Activated naive CD8-positive, alpha-beta T cell (primary cell): ENCODE results near the gene SDHAF1.
A peak's percentile ranks its signal among the peaks of the same experiment; 100 is the strongest.
"Not testable (repeated sequence)": the region's sequence is repeated elsewhere in the genome, so short reads cannot be mapped to it uniquely, and the experiment has no call there.

Source experiments
- H3K27ac Mint-ChIP-seq: one replicate; pipeline ENCODE4 v1.8.0; 2021; ENCODE audit warnings: mixed read lengths
- H3K27me3 Mint-ChIP-seq: one replicate; pipeline ENCODE4 v1.8.0; 2021; ENCODE audit warnings: mixed read lengths
- H3K36me3 Mint-ChIP-seq: one replicate; pipeline ENCODE4 v1.8.0; 2021; ENCODE audit warnings: mixed read lengths
- H3K4me1 Mint-ChIP-seq: one replicate; pipeline ENCODE4 v1.8.0; 2021; ENCODE audit warnings: low read depth, mixed read lengths
- H3K4me3 Mint-ChIP-seq: one replicate; pipeline ENCODE4 v1.8.0; 2021; ENCODE audit warnings: mild to moderate bottlenecking, mixed read lengths
- H3K9me3 Mint-ChIP-seq: one replicate; pipeline ENCODE4 v1.8.0; 2021; ENCODE audit warnings: low read depth, mixed read lengths

Gene SDHAF1

DNA sequence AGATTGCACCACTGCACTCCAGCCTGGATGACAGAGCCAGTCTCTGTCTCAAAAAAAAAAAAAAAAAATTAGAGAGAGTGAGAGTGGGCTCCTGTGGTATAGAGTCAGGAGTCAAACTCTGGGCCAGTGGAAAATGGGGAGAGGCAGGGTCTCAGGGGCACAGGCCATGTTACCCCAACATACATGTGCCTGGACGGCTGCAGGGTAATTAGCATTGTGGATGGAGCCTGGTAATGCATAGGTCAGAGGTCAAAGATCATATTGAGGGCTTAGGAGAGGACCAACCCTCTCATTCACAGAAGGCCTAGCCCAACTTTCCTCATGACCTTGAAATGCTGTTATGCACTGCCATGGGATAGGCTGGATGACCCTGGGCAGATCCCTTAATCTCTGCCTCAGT, 30.6 kb downstream of the SDHAF1 start:
- H3K36me3 Mint-ChIP-seq, result peaks cover 8% of the 10 kb centered on the region
- no peaks in the 10 kb centered on the region for H3K27me3 Mint-ChIP-seq
- no peak overlapping the region for H3K27ac Mint-ChIP-seq
- H3K4me1 Mint-ChIP-seq, result no peaks in the 10 kb centered on the region
- no peak overlapping the region for H3K4me3 Mint-ChIP-seq
- no peaks in the 10 kb centered on the region for H3K9me3 Mint-ChIP-seq

DNA sequence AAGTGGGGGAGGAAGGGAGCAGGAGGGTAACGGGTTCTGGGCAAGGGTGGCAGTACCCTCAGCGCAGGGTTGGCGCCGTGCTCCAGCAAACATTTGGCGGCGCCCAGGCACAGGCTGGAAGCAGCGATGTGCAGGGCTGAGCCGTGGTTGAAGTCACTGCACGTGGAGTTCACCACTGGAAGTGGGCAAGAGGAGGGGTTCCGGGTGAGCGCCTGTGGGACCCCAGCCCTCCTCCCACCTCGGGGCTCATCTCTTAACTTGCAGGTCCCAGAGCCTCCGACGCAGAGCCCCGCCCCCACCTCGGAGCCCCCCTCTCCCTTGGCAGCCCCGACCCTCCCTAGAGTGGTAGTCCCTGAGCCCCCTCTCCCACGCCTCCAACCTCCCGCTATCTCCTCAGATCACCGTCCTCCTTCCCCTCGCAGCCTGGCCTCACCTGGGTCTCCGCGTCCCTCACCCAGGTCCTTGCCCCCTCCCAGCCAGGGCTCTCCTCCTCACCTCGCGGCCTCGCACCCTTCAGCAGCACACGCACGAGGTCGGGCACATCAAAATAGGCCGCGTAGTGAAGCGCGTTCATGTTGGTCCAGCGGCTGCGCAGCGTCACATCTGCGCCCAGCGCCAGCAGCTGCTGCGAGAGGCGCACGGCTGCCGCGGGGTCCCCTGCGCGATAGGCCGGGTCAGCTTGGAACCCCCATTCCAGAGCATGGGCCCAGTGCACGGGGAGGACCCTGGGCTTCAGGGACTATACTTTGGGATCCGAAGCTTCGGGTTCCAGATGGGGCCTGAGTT, 31.3 kb downstream of the SDHAF1 start:
- no peaks in the 10 kb centered on the region for H3K27me3 Mint-ChIP-seq
- no peak overlapping the region for H3K4me3 Mint-ChIP-seq
- peaks cover 9% of the 10 kb centered on the region for H3K36me3 Mint-ChIP-seq

DNA sequence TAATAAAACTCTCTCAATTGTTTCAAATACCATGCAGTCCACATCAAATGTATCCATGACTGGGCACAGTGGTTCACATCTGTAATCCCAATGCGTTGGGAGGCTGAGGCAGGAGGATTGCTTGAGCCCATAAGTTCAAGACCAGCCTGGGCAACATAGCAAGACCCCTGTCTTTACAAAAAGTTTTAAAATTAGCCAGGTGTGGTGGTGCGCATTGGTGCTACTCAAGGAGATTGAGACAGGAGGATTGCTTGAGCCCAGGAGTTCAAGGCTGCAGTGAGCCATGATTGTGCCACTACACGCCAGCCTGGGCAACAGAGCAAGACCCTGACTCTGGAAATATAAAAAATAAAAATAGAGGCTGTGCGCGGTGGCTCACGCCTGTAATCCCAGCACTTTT, 32.7 kb downstream of the SDHAF1 start:
- Mint-ChIP-seq H3K36me3 (peaks cover 9% of the 10 kb centered on the region), H3K4me3 (no peak overlapping the region), H3K4me1 (peaks cover 3% of the 10 kb centered on the region), H3K27me3 (no peaks in the 10 kb centered on the region), H3K27ac (no peak overlapping the region), H3K9me3 (no peaks in the 10 kb centered on the region)

More for the DNA sequence above, 31.3 kb downstream of the SDHAF1 start:
- Mint-ChIP-seq H3K9me3 (no peaks in the 10 kb centered on the region), H3K4me1 (no peaks in the 10 kb centered on the region), H3K27ac (no peak overlapping the region)

DNA sequence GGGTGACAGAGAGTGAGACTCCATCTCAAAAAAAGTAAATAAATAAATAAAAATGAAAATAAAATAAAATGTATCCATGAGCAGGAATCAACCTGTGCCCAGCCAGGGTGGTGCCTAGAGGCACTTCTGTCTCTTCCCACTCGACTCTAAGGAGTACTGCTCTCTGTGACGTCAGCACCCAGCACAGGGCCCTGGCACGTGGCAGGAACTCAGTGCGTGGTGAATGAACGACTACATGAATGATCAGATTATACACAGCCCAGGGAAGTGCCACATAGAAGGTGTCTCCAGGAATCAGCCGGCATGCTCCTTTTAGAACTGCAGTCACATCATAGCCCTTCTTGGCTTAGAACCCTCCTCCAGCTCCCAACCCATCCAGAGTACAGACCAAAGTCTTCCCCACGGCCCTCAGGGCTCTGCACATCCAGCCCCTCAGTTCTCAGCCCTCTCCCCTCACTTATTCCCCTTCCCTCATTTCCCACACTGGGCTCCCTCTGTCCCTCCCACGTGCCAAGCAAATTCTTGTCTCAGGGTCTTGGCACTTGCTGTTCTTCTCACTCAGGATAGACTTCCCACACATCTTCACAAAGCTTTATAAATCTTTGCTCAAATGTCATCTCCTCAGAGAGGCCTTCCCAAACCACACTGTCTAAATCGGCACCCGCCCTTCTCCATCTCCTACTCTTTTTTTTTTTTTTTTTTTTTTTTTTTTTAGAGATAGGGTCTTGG, 33.5 kb downstream of the SDHAF1 start:
- H3K27me3 Mint-ChIP-seq, result no peaks in the 10 kb centered on the region
- H3K9me3 Mint-ChIP-seq, result no peaks in the 10 kb centered on the region
- no peak overlapping the region for H3K4me3 Mint-ChIP-seq
- H3K4me1 Mint-ChIP-seq, result peaks cover 7% of the 10 kb centered on the region
- peaks cover 6% of the 10 kb centered on the region for H3K36me3 Mint-ChIP-seq
- H3K27ac Mint-ChIP-seq, result no peak overlapping the region

DNA sequence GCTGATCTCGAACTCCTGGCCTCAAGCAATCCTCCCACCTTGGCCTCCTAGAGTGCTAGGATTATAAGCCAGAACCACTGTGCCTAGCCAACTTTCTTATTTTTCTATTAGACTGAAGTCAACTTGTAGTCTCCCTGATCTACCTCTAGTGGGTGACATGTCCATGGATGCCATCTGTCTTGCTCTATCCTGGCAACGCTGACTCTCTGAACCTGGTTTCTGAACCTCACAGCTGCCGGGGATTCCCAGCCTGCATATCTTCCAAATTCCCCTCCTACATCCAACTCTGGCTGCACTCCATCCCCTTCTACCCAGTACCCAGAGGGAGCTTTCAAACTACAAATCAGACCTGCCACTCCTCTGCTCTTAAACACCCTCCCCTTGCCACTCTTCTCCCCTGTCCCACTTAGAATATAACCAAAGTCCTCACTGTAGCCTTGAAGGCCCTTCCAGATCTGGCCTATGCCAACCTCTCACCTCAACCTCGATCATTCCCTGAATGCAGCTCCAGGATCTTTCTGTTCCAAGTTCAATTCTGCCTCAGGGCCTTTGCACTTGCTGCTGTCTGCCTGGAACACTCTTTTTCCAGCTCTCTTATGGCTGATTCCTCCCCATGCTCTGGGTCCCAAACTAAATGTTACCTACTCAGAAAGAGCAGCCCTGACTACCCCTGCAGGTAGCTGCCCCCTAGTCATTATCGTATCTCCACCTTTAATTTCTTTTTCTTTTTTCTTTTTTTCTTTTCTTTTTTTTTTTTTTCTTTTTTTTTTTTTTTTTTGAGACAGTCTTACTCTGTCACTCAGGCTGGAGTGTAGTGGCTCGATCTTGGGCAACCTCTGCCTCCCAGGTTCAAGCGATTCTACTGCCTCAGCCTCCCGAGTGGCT, 35.5 kb downstream of the SDHAF1 start:
- H3K27me3 Mint-ChIP-seq, result no peaks in the 10 kb centered on the region
- H3K4me3 Mint-ChIP-seq, result no peak overlapping the region
- peaks cover 16% of the 10 kb centered on the region for H3K4me1 Mint-ChIP-seq
- no peak overlapping the region for H3K27ac Mint-ChIP-seq
- no peaks in the 10 kb centered on the region for H3K9me3 Mint-ChIP-seq
- peaks cover 14% of the 10 kb centered on the region for H3K36me3 Mint-ChIP-seq

DNA sequence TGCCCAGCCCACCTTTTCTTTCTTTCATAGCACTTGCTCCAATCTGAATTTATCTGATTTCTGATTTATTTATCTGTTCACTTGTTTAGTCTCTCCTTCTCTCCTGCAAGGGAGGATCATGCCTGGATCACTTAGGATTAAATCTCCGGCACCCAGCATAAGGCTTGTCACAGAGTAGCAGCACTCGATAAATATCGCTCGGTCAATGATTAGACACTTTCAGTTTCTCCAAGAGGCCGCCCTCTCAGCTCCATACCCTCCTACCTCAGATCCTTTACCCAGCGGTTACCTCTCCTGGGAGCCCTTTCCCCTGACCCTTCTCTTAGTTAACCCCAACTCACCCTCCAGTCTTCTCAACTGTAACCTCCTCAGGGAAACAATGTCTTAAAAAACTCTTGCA, 36.3 kb downstream of the SDHAF1 start:
- H3K27ac Mint-ChIP-seq, result no peak overlapping the region
- H3K4me1 Mint-ChIP-seq, result peaks cover 21% of the 10 kb centered on the region
- peaks cover 15% of the 10 kb centered on the region for H3K36me3 Mint-ChIP-seq
- H3K27me3 Mint-ChIP-seq, result no peaks in the 10 kb centered on the region
- H3K4me3 Mint-ChIP-seq, result peak overlapping the region; percentile 4
- no peaks in the 10 kb centered on the region for H3K9me3 Mint-ChIP-seq

DNA sequence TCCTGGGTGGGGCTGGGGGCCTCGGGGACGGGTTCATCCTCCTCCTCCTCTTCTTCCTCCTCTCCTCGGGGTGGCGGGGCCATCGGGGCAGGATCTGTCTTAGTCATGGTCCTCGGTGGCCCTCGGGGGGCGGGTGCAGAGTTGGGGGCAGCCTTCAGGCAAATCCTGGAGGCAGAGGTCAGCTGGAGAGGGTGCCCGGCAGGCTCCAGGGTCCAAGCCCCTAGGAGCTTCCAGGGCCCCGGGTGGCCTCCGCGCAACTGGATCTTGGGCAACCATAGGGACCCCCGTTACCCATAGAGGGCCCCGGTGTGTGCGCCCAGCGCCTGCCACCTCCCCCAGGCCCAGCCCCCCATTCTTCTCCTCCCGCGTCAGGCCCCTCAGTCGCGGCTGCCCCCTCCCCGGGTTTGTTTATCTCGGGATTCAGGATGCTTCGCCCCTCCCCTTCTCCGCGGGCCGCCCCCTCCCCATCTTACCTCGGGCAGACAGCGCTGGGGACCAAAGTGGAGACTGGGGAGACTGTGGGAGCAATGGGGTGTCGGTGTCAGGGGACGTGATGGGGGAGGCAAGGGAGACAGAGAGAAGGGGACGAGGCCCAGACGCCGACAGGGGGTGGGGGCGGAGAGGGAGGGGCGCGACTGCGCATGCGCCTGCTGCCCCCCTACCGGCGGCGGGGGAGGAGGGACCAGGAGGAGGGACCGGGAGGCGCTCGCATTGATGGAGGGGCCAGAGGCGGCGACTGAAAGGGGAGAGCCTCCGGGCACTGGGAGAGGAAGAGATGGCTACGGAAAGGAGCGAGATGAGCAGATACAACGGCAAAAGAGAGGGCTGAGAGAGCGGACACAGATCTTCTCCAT, 37.5 kb downstream of the SDHAF1 start, which contains the start of gene CLIP3:
Gene CLIP3, minus strand, starts transcription at position 623 of the 854 bp plus-strand sequence. Its CDS starts 516 bp downstream, at position 107.
- Mint-ChIP-seq H3K27me3 (no peaks in the 10 kb centered on the region), H3K4me3 (peak within 1 kb of the TSS; percentile 73), H3K36me3 (peaks cover 15% of the 10 kb centered on the region), H3K27ac (no peak within 1 kb of the TSS), H3K4me1 (peaks cover 30% of the 10 kb centered on the region), H3K9me3 (no peaks in the 10 kb centered on the region)

DNA sequence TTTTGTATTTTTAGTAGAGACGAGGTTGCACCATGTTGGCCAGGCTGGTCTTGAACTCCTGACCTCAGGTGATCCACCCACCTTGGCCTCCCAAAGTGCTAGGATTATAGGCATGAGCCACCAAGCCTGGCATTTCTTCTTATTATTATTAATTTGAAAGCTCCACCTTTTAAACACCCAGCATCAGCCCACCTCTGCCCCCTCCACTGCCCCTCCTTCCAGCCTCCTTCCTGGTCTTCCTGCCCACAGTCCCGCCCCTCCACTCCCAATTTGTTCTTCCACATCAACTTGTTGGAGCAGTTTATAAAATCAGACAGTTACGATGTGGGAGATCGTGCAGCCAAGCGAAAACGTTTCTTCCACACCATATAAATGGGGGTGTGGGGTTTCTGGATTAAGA, 45.5 kb downstream of the SDHAF1 start:
- H3K4me3 Mint-ChIP-seq, result no peak overlapping the region
- peaks cover 14% of the 10 kb centered on the region for H3K4me1 Mint-ChIP-seq
- peaks cover 3% of the 10 kb centered on the region for H3K36me3 Mint-ChIP-seq
- H3K27ac Mint-ChIP-seq, result no peak overlapping the region
- no peaks in the 10 kb centered on the region for H3K9me3 Mint-ChIP-seq
- no peaks in the 10 kb centered on the region for H3K27me3 Mint-ChIP-seq

DNA sequence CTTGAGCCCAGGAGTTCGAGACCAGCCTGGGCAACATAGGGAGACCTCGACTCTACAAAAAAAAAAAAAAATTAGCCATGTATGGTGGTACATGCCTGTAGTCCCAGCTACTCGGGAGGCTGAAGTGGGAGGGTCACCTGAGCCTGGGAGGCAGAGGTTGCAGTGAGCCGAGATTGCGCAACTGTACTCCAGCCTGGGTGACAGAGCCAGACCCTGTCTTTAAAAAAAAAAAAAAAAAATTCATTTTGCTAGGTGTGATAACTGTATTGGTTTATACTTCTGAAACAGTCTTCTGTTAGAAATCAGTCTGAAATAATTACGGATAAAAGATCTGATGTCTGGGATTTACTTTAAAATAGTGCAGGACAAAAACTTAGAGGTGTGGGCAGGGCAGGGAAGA, 46.1 kb downstream of the SDHAF1 start:
- H3K4me3 Mint-ChIP-seq, H3K9me3 Mint-ChIP-seq, H3K4me1 Mint-ChIP-seq, H3K36me3 Mint-ChIP-seq, H3K27ac Mint-ChIP-seq, H3K27me3 Mint-ChIP-seq: not testable (repeated sequence)

DNA sequence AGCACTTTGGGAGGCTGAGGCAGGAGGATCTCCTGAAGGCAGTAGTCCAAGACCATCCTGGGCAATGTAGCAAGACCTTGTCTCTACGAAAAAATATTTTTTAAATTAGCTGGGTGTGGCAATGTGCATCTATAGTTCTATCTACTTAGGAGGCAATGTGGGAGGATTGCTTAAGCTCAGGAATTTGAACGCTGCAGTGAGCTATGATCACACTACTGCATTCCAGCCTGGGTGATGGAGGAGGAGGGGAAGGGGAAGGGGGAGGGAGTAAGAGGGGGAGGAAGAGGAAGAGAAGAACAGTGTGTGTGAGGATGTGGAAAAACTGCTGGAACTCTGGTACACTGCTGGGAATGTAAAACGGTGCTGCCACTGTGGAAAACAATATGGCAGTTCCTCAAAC, 46.8 kb downstream of the SDHAF1 start:
- Mint-ChIP-seq H3K9me3 (no peaks in the 10 kb centered on the region), H3K4me1 (peaks cover 6% of the 10 kb centered on the region), H3K27me3 (no peaks in the 10 kb centered on the region), H3K36me3 (peaks cover 3% of the 10 kb centered on the region), H3K4me3 (no peak overlapping the region), H3K27ac (no peak overlapping the region)

DNA sequence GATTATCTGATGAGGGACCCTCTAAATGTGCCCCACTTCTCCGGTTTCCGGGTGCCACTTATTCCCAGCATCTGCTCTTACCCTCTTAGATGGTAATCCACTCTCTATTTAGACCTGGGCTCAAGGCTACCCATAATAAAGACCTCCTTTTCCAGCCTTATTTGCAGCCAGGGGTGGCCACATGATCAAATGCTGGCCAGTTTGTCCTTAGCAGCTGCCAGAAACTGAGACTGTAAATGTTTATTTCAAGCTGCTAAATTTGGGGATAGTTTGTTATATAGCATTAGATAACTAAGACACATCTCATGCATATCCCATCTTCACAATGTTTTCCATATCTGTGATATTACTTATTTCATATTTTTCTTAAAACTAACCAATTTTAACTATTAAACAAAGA, 49.0 kb downstream of the SDHAF1 start:
- no peak overlapping the region for H3K27ac Mint-ChIP-seq
- H3K9me3 Mint-ChIP-seq, result no peaks in the 10 kb centered on the region
- no peaks in the 10 kb centered on the region for H3K4me1 Mint-ChIP-seq
- H3K27me3 Mint-ChIP-seq, result no peaks in the 10 kb centered on the region
- peaks cover 3% of the 10 kb centered on the region for H3K36me3 Mint-ChIP-seq
- no peak overlapping the region for H3K4me3 Mint-ChIP-seq
